SK-N-MC (cell line): ENCODE results near the gene PIK3CB.
"Not testable (repeated sequence)": the region's sequence is repeated elsewhere in the genome, so short reads cannot be mapped to it uniquely, and the experiment has no call there.

Experiments
- DNase-seq: peaks from one replicate; pipeline ENCODE4 v3.0.0-alpha.2; 2011; ENCODE audit warnings: low read depth, low spot score
- H3K27ac ChIP-seq: fragments of 200-600 bp; sonication (generic); 2 replicates; pipeline ENCODE4 v1.5.1; 2016; ENCODE audit warnings: mixed run types
- H3K36me3 ChIP-seq: fragments of 200-600 bp; sonication (generic); 2 replicates; pipeline ENCODE4 v1.6.1; 2017; ENCODE audit warnings: antibody characterized with exemption, low read length, mixed read lengths; ENCODE audit not compliant: insufficient read depth
- H3K4me3 ChIP-seq: fragments of 200-600 bp; sonication (generic); 2 replicates; pipeline ENCODE4 v1.5.1; 2016
- H3K9ac ChIP-seq: fragments of 200-600 bp; sonication (generic); 2 replicates; pipeline ENCODE4 v1.8.0; 2017; ENCODE audit warnings: mixed run types, mixed read lengths; ENCODE audit not compliant: insufficient read length
- H3K9me3 ChIP-seq: fragments of 200-600 bp; sonication (generic); 2 replicates; pipeline ENCODE4 v1.6.1; 2017; ENCODE audit warnings: low read depth, mild to moderate bottlenecking, antibody characterized with exemption, low read length, moderate library complexity, mixed read lengths
- EZH2 ChIP-seq: fragments of 200-600 bp; sonication (generic); IDR thresholded peaks from one replicate; pipeline ENCODE4 v1.6.1; 2017; ENCODE audit warnings: antibody characterized with exemption
- FOXP2 ChIP-seq: optimal IDR thresholded peaks from 2 replicates; pipeline ENCODE3; 2011; ENCODE audit warnings: mild to moderate bottlenecking, moderate library complexity; ENCODE audit not compliant: insufficient read depth; ENCODE audit errors: extremely low read length, control extremely low read depth
- POLR2AphosphoS5 ChIP-seq: IDR thresholded peaks from 2 replicates; pipeline ENCODE4 v1.6.1; 2012; ENCODE audit warnings: mild to moderate bottlenecking, low read depth, low read length, borderline replicate concordance

The PIK3CB gene

DNA sequence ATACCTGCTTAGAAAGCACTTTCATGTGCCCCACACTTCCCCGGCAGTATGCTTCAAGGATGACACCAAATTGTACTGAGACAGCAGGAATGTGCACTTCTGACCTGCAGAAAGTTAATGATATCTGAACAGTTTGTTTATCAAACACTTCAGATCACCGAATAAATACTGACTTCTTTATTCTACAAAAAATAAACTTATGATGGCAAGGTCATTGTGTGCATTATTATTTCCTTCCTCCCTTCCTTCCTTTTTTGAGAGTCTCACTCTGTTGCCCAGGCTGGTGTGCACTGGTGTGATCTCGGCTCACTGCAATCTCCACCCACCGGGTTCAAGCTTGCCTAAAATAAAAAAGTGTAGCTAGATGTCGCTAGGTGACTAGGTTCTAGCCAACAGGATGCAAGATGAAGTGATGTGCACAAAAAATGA lies 145.8 kb downstream of the PIK3CB start:
- no peak overlapping the region for H3K4me3 ChIP-seq
- no peak for DNase-seq
- H3K9ac ChIP-seq: no peak overlapping the region
- H3K9me3 ChIP-seq: no peaks in the 10 kb centered on the region
- H3K36me3 ChIP-seq: no peaks in the 10 kb centered on the region
- TF ChIP-seq FOXP2 (no peak), POLR2AphosphoS5 (no peak), EZH2 (no peak)
- no peak overlapping the region for H3K27ac ChIP-seq

DNA sequence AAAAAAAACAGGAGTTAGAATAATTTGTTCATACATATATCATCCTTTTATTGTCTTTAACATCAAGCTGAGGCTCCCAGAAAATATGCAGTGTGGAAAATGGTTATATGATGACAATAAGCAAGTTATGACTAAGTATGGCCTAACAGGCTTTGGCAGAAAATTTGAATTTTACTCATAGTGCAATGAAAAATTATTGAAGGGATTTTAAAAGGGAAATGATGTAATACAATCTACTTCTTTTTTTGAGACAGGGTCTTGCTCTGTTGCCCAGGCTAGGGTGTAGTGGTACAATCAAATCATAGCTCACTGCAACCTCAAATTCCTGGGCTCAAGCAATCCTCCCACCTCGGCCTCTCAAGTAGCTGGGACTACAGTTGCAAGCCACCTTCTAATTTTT lies 147.5 kb downstream of the PIK3CB start:
- TF ChIP-seq FOXP2 (no peak), POLR2AphosphoS5 (no peak), EZH2 (no peak)
- no peaks in the 10 kb centered on the region for H3K36me3 ChIP-seq
- DNase-seq: no peak
- no peak overlapping the region for H3K9ac ChIP-seq
- H3K9me3 ChIP-seq: no peaks in the 10 kb centered on the region
- no peak overlapping the region for H3K4me3 ChIP-seq
- peak overlapping the region; percentile 65 for H3K27ac ChIP-seq

DNA sequence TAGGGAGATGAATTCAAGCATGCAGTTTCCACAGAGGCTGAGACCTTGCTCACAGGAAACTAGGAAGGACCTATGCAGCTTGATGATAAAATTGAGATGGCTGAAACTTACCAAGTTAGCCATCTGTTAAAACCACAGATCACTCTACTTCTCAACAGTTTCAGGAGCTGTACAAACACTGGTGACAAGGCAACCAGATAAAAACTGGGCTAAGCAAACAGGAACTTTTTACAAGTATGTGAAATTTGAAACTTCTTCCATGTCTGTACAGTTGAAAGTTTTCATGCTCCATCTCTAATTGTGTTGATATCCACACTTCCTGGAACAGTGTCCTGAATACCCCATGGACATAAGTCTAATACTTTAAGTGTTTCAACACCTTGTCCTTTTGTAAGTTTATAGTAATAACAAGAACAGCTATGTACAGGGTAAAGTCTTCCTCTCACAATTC lies 147.9 kb downstream of the PIK3CB start:
- Histone ChIP-seq H3K9ac (no peak overlapping the region), H3K9me3 (no peaks in the 10 kb centered on the region), H3K27ac (peak overlapping the region; percentile 65), H3K36me3 (no peaks in the 10 kb centered on the region), H3K4me3 (no peak overlapping the region)
- no peak for DNase-seq
- no peak for TF ChIP-seq EZH2
- TF ChIP-seq FOXP2: no peak
- TF ChIP-seq POLR2AphosphoS5: no peak

DNA sequence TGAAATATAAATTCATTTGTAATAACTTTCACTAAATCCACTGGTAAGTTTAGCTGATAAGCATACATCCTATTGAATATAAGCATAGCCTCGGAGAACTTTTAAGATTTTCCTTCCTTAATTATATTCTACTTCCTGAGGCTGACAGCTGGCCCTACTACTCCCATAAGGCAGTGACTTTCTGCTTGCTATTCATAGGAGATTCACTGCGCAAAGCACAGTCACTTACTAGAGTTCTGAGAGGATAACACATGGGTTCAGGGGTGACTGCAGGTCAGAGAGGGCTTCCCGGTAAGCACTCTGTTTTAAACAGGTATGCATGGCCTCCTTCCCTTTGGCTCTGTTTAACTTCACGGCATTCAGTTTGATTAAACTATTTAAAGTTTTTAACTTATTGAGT lies 150.3 kb downstream of the PIK3CB start:
- Histone ChIP-seq H3K9me3 (no peaks in the 10 kb centered on the region), H3K27ac (no peak overlapping the region), H3K36me3 (no peaks in the 10 kb centered on the region), H3K4me3 (no peak overlapping the region), H3K9ac (no peak overlapping the region)
- no peak for DNase-seq
- TF ChIP-seq EZH2: no peak
- TF ChIP-seq FOXP2: no peak
- TF ChIP-seq POLR2AphosphoS5: no peak

DNA sequence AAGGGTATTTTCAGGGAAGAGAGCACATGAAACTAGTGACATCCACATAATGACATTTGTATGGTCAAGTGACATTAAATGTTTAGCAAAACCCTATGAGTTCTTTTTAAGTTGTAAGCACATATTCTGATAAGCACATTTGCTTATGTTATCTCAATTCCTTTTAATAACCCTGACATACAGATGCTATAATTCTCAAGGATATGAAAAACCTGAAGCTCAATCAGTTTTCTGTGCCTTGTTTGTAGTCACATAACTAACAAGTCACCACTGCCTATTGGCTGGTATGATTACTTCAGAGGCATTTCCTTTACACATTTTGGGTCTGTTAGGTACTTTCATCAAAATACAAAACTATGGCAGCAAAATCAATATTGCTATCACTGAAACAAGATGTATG lies 152.1 kb downstream of the PIK3CB start:
- Histone ChIP-seq H3K27ac (no peak overlapping the region), H3K4me3 (no peak overlapping the region), H3K36me3 (no peaks in the 10 kb centered on the region), H3K9me3 (no peaks in the 10 kb centered on the region), H3K9ac (no peak overlapping the region)
- DNase-seq: no peak
- TF ChIP-seq EZH2 (no peak), POLR2AphosphoS5 (no peak)

DNA sequence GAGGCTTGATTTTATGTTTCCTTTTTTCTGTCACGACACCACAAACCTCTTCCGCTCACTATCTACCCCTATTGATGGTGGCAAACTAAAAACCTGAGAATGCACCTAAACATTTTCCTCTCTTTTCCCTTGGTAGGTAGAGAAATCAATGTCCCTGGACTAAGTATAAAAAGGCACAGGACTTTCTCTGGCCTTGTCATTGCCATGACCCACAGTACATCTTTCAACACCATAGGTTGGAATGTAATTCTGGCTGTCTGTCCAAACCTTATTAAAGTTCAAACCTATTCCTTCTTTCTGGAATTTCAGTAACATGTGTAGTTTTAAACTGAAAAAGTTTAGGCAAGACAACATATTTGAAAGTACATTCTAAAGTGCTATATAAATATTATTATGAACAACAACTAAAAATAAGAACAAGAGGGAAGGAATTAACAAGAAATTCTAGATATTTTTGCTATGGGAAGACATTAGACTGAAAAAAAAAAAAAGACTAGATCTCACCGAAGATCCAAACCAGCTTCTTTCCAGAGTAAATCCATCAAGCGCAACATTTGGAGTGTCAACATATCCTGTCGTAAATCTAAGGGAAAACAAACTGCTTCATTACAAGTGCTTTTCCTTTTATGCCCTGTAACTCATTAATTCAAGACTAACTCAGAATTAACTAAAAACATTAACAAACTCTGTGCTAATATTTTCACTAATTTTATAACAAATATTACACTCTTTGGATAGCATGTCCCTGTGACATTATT lies 153.1 kb downstream of the PIK3CB start:
- Histone ChIP-seq H3K27ac (no peak overlapping the region), H3K4me3 (no peak overlapping the region), H3K36me3 (no peaks in the 10 kb centered on the region; the same call in 1 of the 2 replicates), H3K9ac (no peak overlapping the region), H3K9me3 (no peaks in the 10 kb centered on the region)
- TF ChIP-seq POLR2AphosphoS5: no peak
- no peak for TF ChIP-seq FOXP2
- no peak for TF ChIP-seq EZH2
- no peak for DNase-seq

DNA sequence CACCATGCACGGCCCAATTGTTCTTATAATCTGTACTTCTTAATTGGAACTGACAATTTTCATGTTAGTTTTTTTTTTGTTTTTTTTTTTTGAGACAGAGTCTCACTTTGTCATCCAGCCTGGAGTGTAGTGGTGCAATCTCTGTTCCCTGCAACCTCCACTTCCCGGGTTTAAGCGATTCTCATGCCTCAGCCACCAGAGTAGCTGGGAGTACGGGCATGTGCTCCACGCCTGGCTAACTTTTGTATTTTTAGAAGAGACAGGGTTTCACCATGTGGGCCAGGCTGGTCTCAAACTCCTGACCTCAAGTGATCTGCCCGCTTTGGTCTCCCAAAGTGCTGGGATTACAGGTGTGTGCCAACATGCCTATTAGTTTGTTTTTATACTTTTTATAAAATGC lies 153.8 kb downstream of the PIK3CB start:
- DNase-seq, H3K4me3 ChIP-seq, H3K27ac ChIP-seq, H3K9me3 ChIP-seq, H3K9ac ChIP-seq, H3K36me3 ChIP-seq: not testable (repeated sequence)

DNA sequence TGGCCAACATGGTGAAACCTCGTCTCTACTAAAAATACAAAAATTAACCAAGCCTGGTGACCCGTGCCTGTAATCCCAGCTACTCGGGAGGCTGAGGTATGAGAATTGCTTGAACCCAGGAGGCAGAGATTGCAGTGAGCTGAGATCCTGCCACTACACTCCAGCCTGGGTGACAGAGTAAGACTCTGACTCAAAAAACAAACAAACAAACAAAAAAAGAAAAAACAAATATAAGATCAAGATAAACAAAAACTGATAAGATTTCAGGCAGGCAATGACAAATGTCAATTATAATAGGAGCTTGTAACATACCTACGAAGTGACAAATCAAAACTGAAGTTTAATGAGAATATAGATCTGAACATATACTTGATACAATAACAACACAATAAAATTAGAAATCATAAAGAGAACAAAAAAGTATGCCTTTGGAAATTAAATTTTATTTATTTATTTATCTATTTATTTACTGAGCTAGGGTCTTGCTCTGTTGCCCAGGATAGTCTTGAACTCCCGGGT lies 155.8 kb downstream of the PIK3CB start:
- H3K27ac ChIP-seq: no peak overlapping the region
- H3K9me3 ChIP-seq: no peaks in the 10 kb centered on the region; the same call in 1 of the 2 replicates
- TF ChIP-seq FOXP2: no peak
- TF ChIP-seq POLR2AphosphoS5: no peak
- no peak for TF ChIP-seq EZH2
- H3K9ac ChIP-seq: no peak overlapping the region
- H3K4me3 ChIP-seq: no peak overlapping the region
- peaks cover 5% of the 10 kb centered on the region; the same call in 1 of the 2 replicates for H3K36me3 ChIP-seq
- DNase-seq: no peak

DNA sequence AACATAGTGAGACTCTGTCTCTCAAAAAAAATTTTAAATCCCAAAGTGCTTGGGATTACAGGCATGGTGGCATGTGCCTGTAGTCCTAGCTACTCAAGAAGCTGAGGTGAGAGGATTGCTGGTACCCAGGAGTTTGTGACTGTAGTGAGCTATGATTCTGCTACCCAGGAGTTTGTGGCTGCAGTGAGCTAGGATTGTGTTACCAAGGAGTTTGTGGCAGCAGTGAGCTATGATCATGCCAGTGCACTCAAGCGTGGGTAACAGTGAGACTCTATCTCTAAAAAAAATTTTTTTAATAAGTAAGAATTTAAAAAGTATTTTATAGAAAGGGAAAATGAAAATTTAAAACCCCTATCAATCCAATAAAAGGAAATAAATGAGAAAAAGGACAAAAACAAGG lies 156.6 kb downstream of the PIK3CB start:
- Histone ChIP-seq H3K9me3 (no peaks in the 10 kb centered on the region; the same call in 1 of the 2 replicates), H3K36me3 (peaks cover 7% of the 10 kb centered on the region; the same call in 1 of the 2 replicates), H3K4me3 (no peak overlapping the region), H3K27ac (no peak overlapping the region), H3K9ac (no peak overlapping the region)
- no peak for TF ChIP-seq EZH2
- DNase-seq: no peak
